HCT116 (cell line): ENCODE measurements around the gene REEP6. TPM values are rescaled to one million over a fixed set of nuclear protein-coding genes. Genes with fewer than 3 reads are reported as not detected.
A peak's percentile ranks its signal among the peaks of the same experiment; 100 is the strongest.

ENCODE experiments used
- ATAC-seq: fragments of 200-7000 bp; cut with Tn5 transposase; 2 replicates; pipeline ENCODE4 v1.9.1; 2020; ENCODE audit warnings: mild to moderate bottlenecking, moderate library complexity
- BruUV-seq: library from RNA; stranded (reverse); fragments of 400-500 nt; replicated peaks from 2 replicates; lab custom pipeline; 2021; lab: Mats Ljungman, UMichigan
- CTCF ChIA-PET: fragments of 300-600 bp; sonication (Branson Sonifier 250); formaldehyde crosslinking; loops from one replicate; lab custom pipeline; 2021; ENCODE audit warnings: antibody characterized with exemption; lab: Charles Lee
- POLR2A ChIA-PET: fragments of 300-600, 350-600 bp; sonication (Branson Sonifier 250); formaldehyde crosslinking; loops from one replicate; lab custom pipeline; 2021; ENCODE audit warnings: antibody characterized with exemption; lab: Charles Lee
- RAD21 ChIA-PET, 2 experiments: fragments of 300-600 bp; sonication (Branson Sonifier 250); formaldehyde crosslinking; loops; one replicate each; lab custom pipeline; 2023; ENCODE audit warnings: low total read pairs in 2 of 2; ENCODE audit not compliant: uncharacterized antibody in 2 of 2, unreplicated experiment in 2 of 2, low non-redundant PET in 1 of 2; lab: Charles Lee
- DNase-seq: peaks from one replicate; pipeline ENCODE4 v3.0.0-alpha.2; 2010; ENCODE audit warnings: low read depth, low spot score
- H2AFZ ChIP-seq: fragments of 200-600 bp; shearing (Covaris generic), sonication (generic); 2 replicates; pipeline ENCODE4 v1.6.1; 2017; ENCODE audit warnings: low read depth, mixed run types, mixed read lengths, antibody characterized with exemption, low read length; ENCODE audit not compliant: poor library complexity, severe bottlenecking
- H3K27ac ChIP-seq: 2 replicates; pipeline ENCODE4 v1.5.1; 2012; ENCODE audit warnings: low read depth, low read length
- H3K27me3 ChIP-seq: fragments of 200-600 bp; sonication (generic); 2 replicates; pipeline ENCODE4 v1.6.1; 2016; ENCODE audit warnings: mixed run types, low read length, mixed read lengths; ENCODE audit not compliant: insufficient read depth
- H3K36me3 ChIP-seq, 2 experiments: fragments of 200-500 bp in 1 of 2; fragments of 200-600 bp in 1 of 2; sonication (Bioruptor generic) in 1 of 2; sonication (generic) in 1 of 2; 2 replicates each; pipeline versions ENCODE4 v1.5.1 to v1.6.1; 2014 to 2016; ENCODE audit warnings: low read length in 2 of 2, inconsistent platforms in 1 of 2, mixed read lengths in 1 of 2, mixed run types in 1 of 2; ENCODE audit not compliant: insufficient read depth in 2 of 2, control insufficient read depth in 1 of 2
- H3K4me1 ChIP-seq, 2 experiments: fragments of 200-600 bp in 1 of 2; sonication (generic) in 1 of 2; 2 replicates each; pipeline versions ENCODE4 v1.5.1 to v1.6.1; 2012 to 2017; ENCODE audit warnings: low read length in 2 of 2, inconsistent platforms in 1 of 2, mild to moderate bottlenecking in 1 of 2, mixed read lengths in 1 of 2, mixed run types in 1 of 2, moderate library complexity in 1 of 2; ENCODE audit not compliant: insufficient read depth in 2 of 2, control insufficient read depth in 1 of 2
- H3K4me2 ChIP-seq: fragments of 200-600 bp; sonication (generic); 2 replicates; pipeline ENCODE4 v1.6.1; 2017; ENCODE audit warnings: mixed run types, low read length, mixed read lengths
- H3K4me3 ChIP-seq, 2 experiments: fragments of 200-600 bp in 1 of 2; sonication (generic) in 1 of 2; replicated peaks in 1 of 2; 2 replicates each; pipeline ENCODE4 v1.5.1; 2011 to 2016; ENCODE audit warnings: low read length in 2 of 2, control low read depth in 1 of 2, low read depth in 1 of 2, mild to moderate bottlenecking in 1 of 2, mixed read lengths in 1 of 2, mixed run types in 1 of 2
- H3K79me2 ChIP-seq: fragments of 200-600 bp; sonication (generic); 2 replicates; pipeline ENCODE4 v1.6.1; 2017; ENCODE audit warnings: mild to moderate bottlenecking, mixed run types, low read length, moderate library complexity, mixed read lengths; ENCODE audit not compliant: insufficient read depth
- H3K9ac ChIP-seq: fragments of 200-600 bp; sonication (generic); 2 replicates; pipeline ENCODE4 v1.6.1; 2016; ENCODE audit warnings: low read length, mixed read lengths
- H3K9me2 ChIP-seq: fragments of 200-600 bp; sonication (generic), shearing (Covaris generic); 2 replicates; pipeline ENCODE4 v1.6.1; 2017; ENCODE audit warnings: mixed run types, mild to moderate bottlenecking, moderate library complexity; ENCODE audit not compliant: insufficient read depth
- H3K9me3 ChIP-seq, 2 experiments: fragments of 200-500 bp in 1 of 2; fragments of 200-600 bp in 1 of 2; sonication (Bioruptor generic) in 1 of 2; sonication (generic) in 1 of 2; 2 replicates each; pipeline ENCODE4 v1.6.1; 2014 to 2017; ENCODE audit warnings: low read length in 2 of 2, mixed read lengths in 2 of 2, inconsistent platforms in 1 of 2, low read depth in 1 of 2, mild to moderate bottlenecking in 1 of 2, mixed run types in 1 of 2, moderate library complexity in 1 of 2; ENCODE audit not compliant: control insufficient read depth in 1 of 2, insufficient read depth in 1 of 2
- H4K20me1 ChIP-seq: fragments of 200-600 bp; sonication (generic), shearing (Covaris generic); 2 replicates; pipeline ENCODE4 v1.6.1; 2017; ENCODE audit warnings: mixed run types, mild to moderate bottlenecking, moderate library complexity; ENCODE audit not compliant: insufficient read depth
- CEBPB ChIP-seq: IDR thresholded peaks from 2 replicates; pipeline ENCODE4 v1.6.1; 2012; ENCODE audit warnings: low read depth
- EZH2 ChIP-seq: fragments of 200-600 bp; sonication (generic); IDR thresholded peaks from 2 replicates; pipeline ENCODE4 v1.6.1; 2017; ENCODE audit warnings: antibody characterized with exemption, mixed run types
- EZH2phosphoT487 ChIP-seq: fragments of 200-600 bp; IDR thresholded peaks from 2 replicates; pipeline ENCODE4 v1.6.1; 2018; ENCODE audit warnings: antibody characterized with exemption, borderline replicate concordance
- MAX ChIP-seq: IDR thresholded peaks from 2 replicates; pipeline ENCODE4 v1.6.1; 2012
- RAD21 ChIP-seq: IDR thresholded peaks from 2 replicates; pipeline ENCODE4 v1.6.1; 2012; ENCODE audit warnings: low read depth, mild to moderate bottlenecking
- REST ChIP-seq: IDR thresholded peaks from 2 replicates; pipeline ENCODE4 v1.6.1; 2012; ENCODE audit warnings: low read depth
- SIN3A ChIP-seq: IDR thresholded peaks from 2 replicates; pipeline ENCODE4 v1.6.1; 2012; ENCODE audit warnings: low read depth
- SRF ChIP-seq: IDR thresholded peaks from 2 replicates; pipeline ENCODE4 v1.6.1; 2012; ENCODE audit warnings: low read depth
- YY1 ChIP-seq: IDR thresholded peaks from 2 replicates; pipeline ENCODE4 v1.6.1; 2011; ENCODE audit warnings: low read length, low read depth, moderate library complexity, mild to moderate bottlenecking; ENCODE audit not compliant: insufficient replicate concordance; ENCODE audit errors: extremely low read depth
- ZBTB33 ChIP-seq: IDR thresholded peaks from 2 replicates; pipeline ENCODE4 v1.6.1; 2011; ENCODE audit warnings: mild to moderate bottlenecking, low read length, moderate library complexity; ENCODE audit not compliant: insufficient replicate concordance; ENCODE audit errors: extremely low read depth
- ZFX ChIP-seq: fragments of 450-650 bp; IDR thresholded peaks from 2 replicates; pipeline ENCODE4 v1.6.1; 2017
- intact Hi-C: fragments of 100-400 bp; cut with micrococcal nuclease; formaldehyde crosslinking; loops from 2 replicates; pipeline ENCODE4 v1.10.0; 2022
- total RNA-seq: library from RNA; stranded (reverse); gene quantifications from one replicate; pipeline ENCODE4 v1.2.1, GENCODE V29; 2021; ENCODE audit not compliant: unreplicated experiment
- TF ChIP-seq, protein P1 (sequence below), 3 experiments: fragments of 200-600 bp in 1 of 3; sonication (generic) in 1 of 3; IDR thresholded peaks in 2 of 3; conservative IDR thresholded peaks in 1 of 3; 2 replicates each; pipeline ENCODE4 v1.5.1; 2012 to 2017; ENCODE audit warnings: low read depth in 2 of 3, low read length in 2 of 3, antibody characterized with exemption in 1 of 3, borderline replicate concordance in 1 of 3, control low read depth in 1 of 3, mild to moderate bottlenecking in 1 of 3, mixed read lengths in 1 of 3, mixed run types in 1 of 3, moderate library complexity in 1 of 3; ENCODE audit not compliant: insufficient read depth in 1 of 3

The REEP6 gene
- total RNA-seq, 1 experiment from 2014 or later = 53.9 TPM

DNA sequence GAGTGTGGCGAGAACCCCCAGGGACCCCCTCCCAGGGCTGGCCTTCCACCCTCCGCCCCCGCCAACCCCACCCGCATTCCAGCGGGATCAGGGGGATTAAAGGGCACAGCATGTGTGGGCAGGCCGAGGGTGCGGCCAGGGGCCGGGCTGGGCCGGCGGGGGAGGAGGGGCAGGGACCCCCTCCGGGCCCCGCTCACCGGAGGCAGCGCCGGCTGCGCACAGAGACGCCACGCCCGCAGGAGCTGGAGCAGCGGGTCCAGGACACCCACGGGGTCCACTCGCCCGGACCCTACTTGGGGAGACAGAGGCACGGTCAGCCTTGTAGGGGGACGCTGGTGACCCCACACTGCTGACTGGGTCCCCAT lies 19.4 kb downstream of the REEP6 start:
- Histone ChIP-seq H3K9me2 (no peaks in the 10 kb centered on the region), H3K9me3 (no peaks in the 10 kb centered on the region), H3K4me1 (peaks cover 30 to 69% of the 10 kb centered on the region in 2 experiments), H2AFZ (no peak overlapping the region), H3K4me3 (no peak overlapping the region), H3K27ac (no peak overlapping the region; the same call in 1 of the 2 replicates), H3K36me3 (no peaks in the 10 kb centered on the region), H3K27me3 (no peaks in the 10 kb centered on the region), H4K20me1 (no peaks in the 10 kb centered on the region), H3K79me2 (peaks cover 10% of the 10 kb centered on the region; the same call in 1 of the 2 replicates), H3K9ac (no peak overlapping the region), H3K4me2 (0 out of 2 replicates have a peak overlapping the region, but pooled peaks have one; percentile 13)
- RAD21 ChIA-PET = no interaction called here
- no peak for ATAC-seq
- POLR2A ChIA-PET = no interaction called here
- no peak for DNase-seq
- intact Hi-C loops = no loop called here
- CTCF ChIA-PET = no interaction called here
- TF ChIP-seq ZBTB33 = no peak
- TF ChIP-seq SIN3A = no peak
- TF ChIP-seq SRF = no peak
- no peak for TF ChIP-seq YY1
- TF ChIP-seq MAX = no peak
- no TSS peak for BruUV-seq

GRCh38 chr19:1510807-1511206 lies 19.8 kb downstream of the REEP6 start:
- no peaks in the 10 kb centered on the region for H3K27me3 ChIP-seq
- no peaks in the 10 kb centered on the region for H4K20me1 ChIP-seq
- ATAC-seq (no peak), DNase-seq (no peak)
- intact Hi-C loops = no loop called here
- H3K27ac ChIP-seq = peak overlapping the region; percentile 80; the same call in 1 of the 2 replicates
- BruUV-seq = no TSS peak
- H3K36me3 ChIP-seq = no peaks in the 10 kb centered on the region
- no peaks in the 10 kb centered on the region for H3K9me3 ChIP-seq
- ChIA-PET POLR2A (no interaction called here), CTCF (no interaction called here), RAD21 (no interaction called here)
- H3K4me1 ChIP-seq = peaks cover 30 to 69% of the 10 kb centered on the region in 2 experiments
- no peaks in the 10 kb centered on the region for H3K9me2 ChIP-seq
- H3K9ac ChIP-seq = no peak overlapping the region
- no peak overlapping the region for H2AFZ ChIP-seq
- H3K79me2 ChIP-seq = peaks cover 10% of the 10 kb centered on the region; the same call in 1 of the 2 replicates
- no peak overlapping the region for H3K4me3 ChIP-seq
- 0 out of 2 replicates have a peak overlapping the region, but pooled peaks have one; percentile 13 for H3K4me2 ChIP-seq
- no peak for TF ChIP-seq EZH2
- TF ChIP-seq REST = no peak
- TF ChIP-seq ZFX = no peak
- TF ChIP-seq, protein P1, sequence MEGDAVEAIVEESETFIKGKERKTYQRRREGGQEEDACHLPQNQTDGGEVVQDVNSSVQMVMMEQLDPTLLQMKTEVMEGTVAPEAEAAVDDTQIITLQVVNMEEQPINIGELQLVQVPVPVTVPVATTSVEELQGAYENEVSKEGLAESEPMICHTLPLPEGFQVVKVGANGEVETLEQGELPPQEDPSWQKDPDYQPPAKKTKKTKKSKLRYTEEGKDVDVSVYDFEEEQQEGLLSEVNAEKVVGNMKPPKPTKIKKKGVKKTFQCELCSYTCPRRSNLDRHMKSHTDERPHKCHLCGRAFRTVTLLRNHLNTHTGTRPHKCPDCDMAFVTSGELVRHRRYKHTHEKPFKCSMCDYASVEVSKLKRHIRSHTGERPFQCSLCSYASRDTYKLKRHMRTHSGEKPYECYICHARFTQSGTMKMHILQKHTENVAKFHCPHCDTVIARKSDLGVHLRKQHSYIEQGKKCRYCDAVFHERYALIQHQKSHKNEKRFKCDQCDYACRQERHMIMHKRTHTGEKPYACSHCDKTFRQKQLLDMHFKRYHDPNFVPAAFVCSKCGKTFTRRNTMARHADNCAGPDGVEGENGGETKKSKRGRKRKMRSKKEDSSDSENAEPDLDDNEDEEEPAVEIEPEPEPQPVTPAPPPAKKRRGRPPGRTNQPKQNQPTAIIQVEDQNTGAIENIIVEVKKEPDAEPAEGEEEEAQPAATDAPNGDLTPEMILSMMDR (IDR thresholded peaks at IDR 0.05 in 2 of 3, conservative IDR thresholded peaks at IDR 0.05 in 1 of 3; ENCODE audit: borderline replicate concordance in 1 of 3, insufficient read depth in 1 of 3, low read depth in 2 of 3, low read length in 2 of 3) = no peak
- no peak for TF ChIP-seq CEBPB
- no peak for TF ChIP-seq EZH2phosphoT487
- no peak for TF ChIP-seq MAX
- TF ChIP-seq RAD21 = no peak
